HG03175 (cell line): ENCODE results near the gene MND1.
"Not testable (repeated sequence)": the region's sequence is repeated elsewhere in the genome, so short reads cannot be mapped to it uniquely, and the experiment has no call there.

ENCODE experiments used
- ATAC-seq: cut with Tn5 transposase; IDR thresholded peaks from one replicate; pipeline ENCODE4 v1.9.1; 2021; ENCODE audit warnings: mild to moderate bottlenecking, moderate library complexity; ENCODE audit not compliant: unreplicated experiment

The MND1 gene

DNA sequence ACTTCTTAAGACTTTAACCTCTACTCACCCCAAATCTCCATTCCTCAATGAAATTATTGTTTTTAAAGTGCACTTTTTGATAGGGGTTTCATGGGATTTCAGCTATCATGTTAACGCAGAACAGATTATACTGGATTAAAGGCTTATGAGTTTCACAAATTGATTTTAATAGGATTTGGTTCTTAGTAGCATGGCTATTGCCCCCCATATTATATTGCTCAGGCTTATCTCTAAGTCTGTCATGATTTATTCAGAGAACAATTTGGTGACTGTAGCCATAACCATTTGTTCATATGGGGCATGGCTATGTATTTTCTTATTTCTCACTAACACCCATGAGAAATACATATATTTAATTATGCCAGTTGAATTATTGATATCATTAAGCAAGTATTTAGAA is 57.0 kb downstream of the MND1 start:
- no peak for ATAC-seq

DNA sequence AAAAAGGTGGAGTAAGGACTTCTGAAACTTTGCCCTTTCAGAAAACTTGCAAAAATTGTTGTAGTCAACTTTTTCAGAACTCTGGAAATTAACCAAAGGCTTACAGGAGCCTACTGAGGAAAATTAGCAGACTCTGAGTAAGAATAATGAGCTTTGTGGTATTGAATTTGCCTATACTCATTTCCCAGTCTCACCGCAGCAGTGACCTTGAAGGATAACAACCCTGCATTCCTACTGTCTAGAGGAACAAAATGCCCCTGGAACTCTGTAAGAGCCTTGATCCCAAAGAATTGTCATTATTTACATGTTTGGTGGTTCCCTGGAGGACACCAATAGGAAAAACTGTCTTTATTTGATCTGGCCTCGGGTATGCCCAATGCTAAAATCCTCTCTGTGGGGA is 57.9 kb downstream of the MND1 start:
- ATAC-seq, result no peak

DNA sequence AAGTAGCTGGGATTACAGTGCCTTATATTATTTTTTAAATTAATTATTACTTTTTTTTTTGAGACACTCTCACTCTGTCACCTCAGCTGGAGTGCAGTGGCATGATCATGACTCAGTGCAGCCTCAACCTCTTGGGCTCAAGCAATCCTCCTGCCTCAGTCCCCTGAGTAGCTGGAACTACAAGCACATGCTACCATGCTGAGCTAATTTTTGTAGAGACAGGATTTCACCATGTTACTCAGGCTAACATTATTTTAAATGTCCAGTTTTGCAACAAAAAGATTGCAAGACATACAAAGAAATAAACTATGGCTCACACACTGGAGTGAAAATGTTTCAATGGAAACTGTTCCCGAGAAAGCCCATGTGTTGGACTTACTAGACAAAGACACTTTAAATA is 59.2 kb downstream of the MND1 start:
- no peak for ATAC-seq

DNA sequence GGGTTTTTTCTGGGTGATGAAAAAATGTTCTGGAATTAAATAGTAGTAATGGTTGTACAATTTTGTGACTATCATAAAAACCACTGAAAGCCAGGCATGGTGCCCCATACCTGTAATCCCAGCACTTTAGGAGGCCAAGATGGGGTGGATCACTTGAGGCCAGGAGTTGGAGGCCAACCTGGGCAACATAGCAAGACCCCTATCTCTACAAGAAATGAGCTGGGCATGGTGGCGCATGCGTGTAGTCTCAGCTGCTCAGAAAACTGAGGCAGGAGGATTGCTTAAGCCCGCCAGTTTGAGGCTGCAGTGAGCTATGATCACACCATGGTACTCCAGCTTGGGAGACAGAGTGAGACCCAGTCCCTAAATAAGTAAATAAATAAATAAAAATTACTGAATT is 63.4 kb downstream of the MND1 start:
- no peak for ATAC-seq

DNA sequence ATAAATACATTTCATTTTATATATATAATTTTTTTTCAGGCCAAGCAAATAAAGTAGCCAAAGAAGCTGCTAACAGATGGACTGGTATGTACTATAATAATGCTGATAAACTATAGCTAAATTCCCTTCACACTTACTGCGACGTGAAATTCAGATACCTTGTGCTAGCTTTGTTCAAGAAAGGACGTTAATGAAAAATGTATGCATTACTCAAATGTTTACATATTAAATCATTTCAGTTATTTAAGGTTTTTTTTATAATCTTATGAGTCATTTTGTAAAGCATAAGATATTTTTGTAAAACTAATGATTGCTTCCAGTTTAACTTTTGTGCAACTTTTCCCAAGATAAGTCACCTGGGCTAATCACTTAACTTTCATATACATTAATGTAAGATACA is 64.4 kb downstream of the MND1 start:
- no peak for ATAC-seq

DNA sequence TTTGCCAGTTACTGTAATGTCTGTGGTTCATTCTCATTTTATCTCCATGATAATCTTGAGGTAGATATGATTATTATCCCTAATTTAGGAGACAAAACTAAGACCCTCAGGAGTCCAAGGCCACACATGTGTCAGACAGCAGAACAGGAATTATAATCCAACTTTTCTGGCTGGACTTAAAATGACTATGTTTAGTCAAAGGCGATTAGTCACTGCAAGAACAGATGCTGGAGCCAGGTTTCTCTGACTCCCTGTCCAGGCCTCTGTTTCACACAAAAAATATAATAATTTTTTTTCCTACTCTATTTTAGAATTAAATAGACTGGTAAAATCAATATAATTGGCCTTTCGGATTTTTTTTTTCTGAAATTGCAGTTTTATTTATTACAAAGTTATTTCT is 64.9 kb downstream of the MND1 start:
- ATAC-seq, result no peak

DNA sequence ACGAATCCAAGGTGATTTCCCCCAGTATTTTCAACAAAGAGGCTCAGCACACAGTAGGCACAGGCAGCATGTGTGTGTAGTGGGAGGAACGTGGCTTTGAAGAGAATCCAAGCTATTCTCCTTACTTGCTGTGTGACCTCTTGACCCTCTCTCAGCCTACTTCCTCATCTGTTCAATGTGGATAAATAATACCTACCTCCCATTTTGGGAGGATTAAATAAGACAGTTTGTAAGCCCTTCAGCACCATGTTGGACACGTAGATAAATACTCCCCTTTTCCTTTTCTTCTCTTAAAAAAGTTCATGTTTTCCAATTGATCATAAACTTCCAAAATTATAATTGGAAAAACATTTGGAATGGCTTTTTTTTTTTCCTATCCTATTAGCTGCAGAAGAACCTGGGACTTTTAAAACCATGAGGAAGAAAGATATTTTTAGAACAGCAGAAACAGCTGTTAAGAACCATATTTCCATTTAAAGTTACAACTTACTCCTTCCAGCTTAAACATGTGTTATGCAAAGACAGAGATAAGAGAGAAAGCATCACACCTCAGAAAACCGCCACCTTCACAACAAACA is 65.5 kb downstream of the MND1 start:
- no peak for ATAC-seq

DNA sequence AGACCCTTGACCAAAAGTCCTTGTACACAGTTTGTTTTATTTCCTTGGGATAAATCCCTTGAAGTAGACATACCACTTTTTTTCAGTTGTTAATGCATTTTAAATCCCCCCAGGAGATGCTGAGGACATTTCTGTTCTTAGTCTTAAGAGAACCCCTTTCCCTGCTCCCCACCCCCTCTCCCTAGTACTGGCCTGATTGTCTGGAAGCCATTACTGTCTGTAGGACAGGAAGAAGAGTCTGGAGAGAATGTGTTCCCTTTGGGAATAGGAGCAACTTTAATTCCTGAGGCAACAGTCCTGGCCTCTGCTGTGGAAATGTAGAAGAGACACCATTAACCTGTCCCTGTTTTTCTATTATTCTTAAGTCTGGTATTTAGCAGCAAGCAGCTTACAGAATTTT is 69.4 kb downstream of the MND1 start:
- no peak for ATAC-seq

DNA sequence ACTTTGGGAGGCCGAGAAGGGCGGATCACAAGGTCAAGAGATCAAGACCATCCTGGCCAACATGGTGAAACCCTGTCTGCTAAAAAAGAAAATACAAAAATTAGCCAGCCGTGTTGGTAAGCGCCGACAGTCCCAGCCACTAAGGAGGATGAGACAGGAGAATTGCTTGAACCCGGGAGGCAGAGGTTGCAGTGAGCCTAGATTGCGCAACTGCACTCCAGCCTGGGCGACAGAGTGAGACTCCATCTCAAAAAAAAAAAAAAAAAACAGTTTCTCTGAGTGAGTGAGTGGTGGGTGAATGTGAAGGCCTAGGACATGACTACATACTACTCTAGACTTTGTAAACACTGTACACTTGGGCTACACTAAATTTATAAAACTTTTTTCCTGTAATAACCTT is 72.0 kb downstream of the MND1 start:
- not testable (repeated sequence) for ATAC-seq

DNA sequence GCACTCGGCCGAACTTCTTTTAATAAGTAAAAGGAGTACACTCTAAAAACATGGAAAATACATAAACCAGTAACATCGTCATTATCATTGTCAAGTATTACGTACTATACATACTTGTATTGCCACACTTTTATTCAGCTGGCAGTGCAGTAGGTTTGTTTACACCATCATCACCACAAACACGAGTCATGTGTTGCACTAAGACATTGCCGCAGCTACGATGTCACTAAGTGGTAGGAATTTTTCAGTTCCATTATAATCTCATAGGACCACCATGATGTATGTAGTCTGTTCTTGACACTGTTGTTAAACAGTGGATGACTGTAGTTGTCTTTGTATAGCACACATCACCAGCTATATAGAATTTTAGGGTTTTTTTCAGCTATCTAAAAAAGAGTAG is 73.6 kb downstream of the MND1 start:
- no peak for ATAC-seq

DNA sequence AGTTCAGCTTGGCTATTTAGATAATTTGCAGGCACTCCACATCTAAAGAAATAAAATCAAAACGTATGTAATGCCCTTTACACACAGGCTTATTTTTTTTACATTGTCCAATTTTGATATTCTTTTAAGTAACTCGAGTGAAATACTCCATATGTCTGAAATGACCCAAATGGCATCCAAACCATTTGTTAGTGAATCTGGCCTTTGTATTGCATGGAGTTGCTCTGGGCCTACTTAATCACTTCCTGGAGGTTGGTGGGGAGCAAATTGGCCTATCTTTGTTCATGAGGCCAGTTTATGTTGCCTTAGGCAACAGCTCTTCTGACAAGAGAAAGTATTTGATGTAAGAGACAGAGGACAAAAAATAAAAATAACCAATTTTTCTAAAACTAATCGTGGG is 74.1 kb downstream of the MND1 start:
- no peak for ATAC-seq

DNA sequence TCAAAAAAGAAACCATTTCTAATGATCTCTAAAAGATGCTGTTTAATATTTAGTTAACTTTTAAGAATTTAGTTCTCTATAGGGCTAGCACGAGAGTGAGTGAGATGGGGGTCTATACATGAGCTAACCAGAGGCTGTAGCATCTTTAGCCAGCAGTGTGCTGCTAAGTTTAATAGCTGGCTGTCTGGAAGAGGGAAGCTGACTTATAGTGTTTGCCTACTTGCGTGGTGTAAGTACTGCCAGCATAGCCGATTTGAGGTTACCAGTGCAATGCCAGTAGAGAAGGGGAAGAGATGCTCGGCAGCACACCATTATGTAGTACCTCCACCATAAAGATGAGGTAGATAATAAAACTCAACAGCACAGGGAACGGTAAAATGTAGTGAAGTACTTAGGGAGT is 74.5 kb downstream of the MND1 start:
- no peak for ATAC-seq

DNA sequence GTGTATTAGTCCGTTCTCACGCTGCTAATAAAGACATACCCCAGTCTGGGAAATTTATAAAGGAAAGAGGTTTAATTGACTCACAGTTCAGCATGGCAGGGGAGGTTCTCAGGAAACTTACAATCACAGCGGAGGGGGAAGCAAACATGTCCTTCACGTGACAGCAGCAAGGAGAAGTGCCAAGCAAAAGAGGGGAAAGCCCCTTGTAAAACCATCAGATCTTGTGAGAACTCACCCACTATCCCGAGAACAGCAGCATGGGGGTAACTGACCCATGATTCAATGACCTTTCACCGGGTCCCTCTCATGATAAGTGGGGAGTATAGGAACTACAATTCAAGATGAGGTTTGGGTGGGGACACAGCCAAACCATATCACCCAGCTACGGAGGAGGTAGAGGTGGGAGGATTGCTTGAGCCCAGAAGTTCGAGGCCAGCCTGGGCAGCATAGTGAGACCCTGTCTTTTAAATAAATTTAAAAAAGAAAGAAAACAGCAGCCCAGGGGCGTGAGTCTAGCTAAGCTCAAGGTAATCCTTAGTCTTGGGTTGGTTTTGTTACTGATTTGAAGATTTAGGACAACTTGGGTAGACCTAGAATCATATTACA is 75.3 kb downstream of the MND1 start:
- no peak for ATAC-seq

DNA sequence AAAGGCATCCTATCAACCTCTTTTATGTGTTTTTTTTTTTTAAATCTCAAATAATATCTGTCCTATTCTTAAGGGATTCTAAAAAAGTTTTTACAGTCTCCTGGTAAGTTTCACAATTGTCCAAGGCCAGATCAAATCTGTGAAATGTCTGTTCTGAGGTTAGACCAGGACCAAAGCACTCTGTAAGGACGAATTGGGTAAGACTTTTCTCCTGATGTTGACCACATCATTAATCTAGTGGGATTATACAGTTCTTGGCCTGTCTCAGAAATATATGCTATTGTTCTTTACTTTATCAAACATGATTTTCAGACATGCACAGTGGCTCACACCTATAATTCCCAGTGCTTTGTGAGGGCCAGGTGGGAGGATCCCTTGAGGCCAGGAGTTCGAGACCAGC is 75.9 kb downstream of the MND1 start:
- no peak for ATAC-seq

DNA sequence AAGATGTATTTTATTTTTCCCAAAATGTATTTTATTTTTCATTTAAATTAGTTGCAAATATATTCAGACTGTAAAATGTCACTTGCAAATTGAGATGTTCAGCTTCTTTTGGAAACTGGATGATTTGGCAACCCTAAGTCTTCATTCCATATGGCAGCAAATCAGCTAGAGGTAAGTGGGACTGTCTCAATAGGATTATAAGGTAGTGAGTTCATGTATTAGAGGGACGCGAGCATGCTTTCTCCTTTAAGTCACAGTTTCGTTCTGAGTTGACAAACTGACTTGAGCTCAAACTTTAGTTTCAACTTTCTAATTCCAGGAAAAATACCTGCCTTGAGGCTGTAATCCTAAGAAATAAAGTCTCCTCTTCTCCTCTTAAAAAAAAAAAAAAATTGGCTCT is 77.5 kb downstream of the MND1 start:
- peak; percentile 67 for ATAC-seq

DNA sequence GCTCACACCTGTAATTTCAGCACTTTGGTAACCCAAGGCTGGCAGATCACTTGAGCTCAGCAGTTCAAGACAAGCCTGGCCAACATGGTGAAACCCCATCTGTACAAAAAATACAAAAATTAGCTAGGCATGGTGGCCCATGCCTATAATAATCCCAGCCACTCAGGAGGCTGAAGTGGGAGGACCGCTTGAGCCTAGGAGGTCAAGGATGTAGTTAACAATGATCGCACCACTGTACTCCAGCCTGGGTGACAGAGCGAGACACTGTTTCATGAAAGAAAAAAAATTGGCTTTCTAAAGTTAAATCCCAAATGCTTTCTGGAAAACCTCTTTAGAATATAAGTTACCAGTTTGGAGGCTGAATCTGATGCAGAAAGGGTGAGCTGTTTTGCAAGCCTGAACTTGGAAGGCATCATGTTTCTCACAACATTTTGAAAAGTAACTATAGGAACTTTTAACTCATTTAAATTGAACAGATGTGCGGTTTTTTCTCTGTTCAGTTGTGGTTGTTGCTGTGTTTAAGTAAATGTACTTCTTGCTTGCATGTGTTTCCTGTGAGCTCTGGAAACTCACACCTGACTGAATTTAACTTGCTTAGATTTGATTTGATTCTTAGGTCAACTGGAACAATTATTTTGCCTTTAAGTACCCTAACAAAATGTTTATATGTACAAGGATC is 81.9 kb downstream of the MND1 start:
- no peak for ATAC-seq

DNA sequence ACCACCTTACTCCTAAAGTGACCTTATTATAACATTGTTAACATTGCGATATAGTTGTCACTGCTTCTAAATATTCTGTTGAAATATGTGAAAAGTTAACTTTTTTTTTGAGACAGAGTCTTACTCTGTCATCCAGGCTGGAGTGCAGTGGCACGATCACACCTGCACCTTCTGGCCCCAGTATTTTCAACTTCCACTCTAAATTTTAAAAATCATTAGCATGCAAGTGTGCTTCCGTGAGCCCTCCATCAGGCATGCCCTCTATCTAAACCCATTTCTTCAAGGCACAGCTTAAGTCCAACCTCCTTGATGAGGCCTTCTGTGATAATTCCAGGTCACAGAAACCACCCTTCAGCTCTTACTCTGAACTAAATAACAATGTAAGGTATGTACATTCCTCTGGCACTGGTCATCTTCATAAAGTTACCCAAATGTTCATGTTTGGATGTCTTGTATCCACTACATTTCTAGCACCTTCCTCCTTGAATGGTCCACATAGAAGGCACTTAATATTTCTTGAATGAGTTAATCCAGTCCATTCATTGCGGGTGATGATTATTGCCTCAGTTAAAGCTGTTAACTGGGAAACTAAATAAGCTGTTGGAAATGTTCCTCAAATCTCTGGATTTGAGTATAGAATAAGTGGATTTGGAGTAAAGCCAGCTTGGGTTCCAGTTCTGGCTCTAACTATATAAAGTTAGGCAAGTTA is 83.0 kb downstream of the MND1 start:
- ATAC-seq, result no peak

DNA sequence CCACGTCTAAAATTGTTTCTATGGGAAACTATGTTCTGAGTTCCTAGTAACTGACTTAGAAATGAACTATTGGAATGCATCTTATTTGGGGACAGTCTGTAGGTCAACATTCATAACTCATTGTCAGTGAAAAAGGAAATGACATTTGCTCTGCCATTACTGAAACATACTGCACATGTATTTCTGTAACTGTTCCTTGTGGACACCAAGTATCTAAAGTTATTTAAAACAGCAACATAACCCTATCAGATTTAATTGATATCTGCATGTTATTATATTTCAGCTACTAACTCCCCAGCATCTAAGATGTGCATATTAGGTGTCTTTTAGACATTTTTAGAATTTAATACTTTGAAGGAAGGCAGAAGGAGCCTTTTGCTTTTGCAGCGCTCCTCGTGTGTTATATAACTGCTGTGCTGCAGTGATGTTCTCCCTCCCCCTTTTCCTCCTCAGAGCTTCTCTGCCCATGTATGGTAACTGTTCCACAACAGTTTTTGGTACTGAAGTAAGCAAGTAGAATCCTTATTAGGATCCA is 84.5 kb downstream of the MND1 start:
- no peak for ATAC-seq

DNA sequence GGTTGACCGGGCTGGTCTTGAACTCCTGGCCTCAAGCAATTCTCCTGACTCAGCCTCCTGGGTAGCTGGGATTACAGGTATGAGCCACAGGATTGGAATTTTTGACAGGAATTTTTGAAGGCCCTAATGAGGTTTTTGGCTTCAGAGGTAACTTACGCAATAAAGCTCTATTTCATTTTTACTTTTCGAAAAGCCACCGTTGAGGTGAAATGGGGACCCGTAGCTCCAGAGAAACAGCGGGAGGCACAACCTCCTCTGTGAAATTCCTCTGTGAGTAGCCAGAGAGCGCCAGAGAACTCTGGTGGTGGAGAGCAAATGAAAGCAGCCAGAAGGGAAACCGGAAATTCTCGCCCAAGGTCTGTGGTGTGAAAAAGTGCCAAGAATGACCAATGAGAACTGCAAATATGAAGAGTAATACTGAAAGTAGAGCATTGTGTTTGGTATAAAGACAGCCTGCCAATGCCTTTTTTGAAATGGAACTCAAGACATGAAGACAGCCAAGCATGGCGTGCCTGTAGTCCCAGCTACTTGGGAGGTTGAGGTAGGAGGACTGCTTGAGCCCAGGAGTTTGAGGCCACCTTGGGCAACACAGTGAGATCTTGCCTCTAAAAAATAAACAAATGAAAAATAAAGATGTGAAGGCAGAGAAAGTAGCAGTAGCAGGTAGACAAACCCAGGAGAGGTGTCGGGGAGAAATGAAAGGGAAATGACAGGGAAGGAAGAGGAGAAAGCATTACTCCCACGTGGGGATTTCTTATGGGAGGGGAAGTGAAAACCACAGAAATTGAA is 88.7 kb downstream of the MND1 start:
- peak; percentile 95 for ATAC-seq

DNA sequence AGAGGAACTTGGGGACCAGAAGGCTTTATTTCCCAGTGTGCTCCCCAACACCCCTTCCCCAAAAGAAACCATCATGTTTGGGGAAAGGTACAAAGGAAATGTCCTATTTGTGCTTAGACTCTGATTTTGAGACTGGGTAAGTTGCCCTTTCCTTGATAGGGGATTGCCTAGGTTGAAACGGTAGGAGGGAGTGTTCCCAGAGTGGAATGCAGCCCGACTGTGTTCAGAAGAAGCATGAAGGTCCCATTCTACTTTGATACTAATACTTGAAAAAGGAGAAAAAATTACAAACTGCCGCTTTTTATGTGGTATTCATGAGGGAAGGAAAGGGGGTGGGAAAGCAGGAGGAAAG is 89.2 kb downstream of the MND1 start:
- no peak for ATAC-seq

DNA sequence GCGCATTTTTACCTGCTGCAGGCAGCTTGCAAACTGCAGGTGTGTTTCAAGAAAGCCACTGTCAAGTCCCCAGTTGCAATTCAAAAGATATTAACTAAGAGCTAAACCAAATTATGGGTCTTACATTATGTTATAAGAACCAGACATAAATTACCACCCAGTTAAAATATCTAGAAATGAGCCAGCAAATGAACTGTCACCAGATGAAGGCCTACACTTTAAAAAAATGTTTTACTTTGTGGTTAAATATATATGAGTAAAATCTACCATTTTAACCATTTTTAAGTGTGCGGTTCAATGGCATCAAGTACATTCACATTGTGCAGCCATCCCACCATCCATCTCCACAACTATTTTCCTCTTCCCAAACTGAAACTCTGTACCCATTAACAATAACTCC is 89.7 kb downstream of the MND1 start:
- no peak for ATAC-seq
